HEK293 (cell line): ENCODE measurements around the gene PHF21A.

ENCODE experiments used
- BCL11A ChIP-seq: fragments of 450-650 bp; formaldehyde crosslinking; IDR thresholded peaks from 2 replicates; pipeline ENCODE4 v1.5.1; 2016; ENCODE audit warnings: low read depth, missing biosample characterization, missing genetic modification characterization
- KLF7 ChIP-seq: fragments of 450-650 bp; formaldehyde crosslinking; IDR thresholded peaks from 2 replicates; pipeline ENCODE4 v1.5.1; 2016; ENCODE audit warnings: missing biosample characterization, missing genetic modification characterization, borderline replicate concordance
- MEIS1 ChIP-seq: sonication (generic); formaldehyde crosslinking; IDR thresholded peaks from 2 replicates; pipeline ENCODE4 v1.8.1; 2022; ENCODE audit warnings: missing genetic modification reagents, mild to moderate bottlenecking, borderline replicate concordance
- OSR2 ChIP-seq: fragments of 450-650 bp; formaldehyde crosslinking; IDR thresholded peaks from 2 replicates; pipeline ENCODE4 v1.5.1; 2016; ENCODE audit warnings: missing biosample characterization, missing genetic modification characterization
- PBX3 ChIP-seq: sonication (generic); formaldehyde crosslinking; IDR thresholded peaks from 2 replicates; pipeline ENCODE4 v1.8.1; 2022; ENCODE audit warnings: mild to moderate bottlenecking, moderate library complexity, missing genetic modification reagents
- SP2 ChIP-seq: fragments of 450-650 bp; formaldehyde crosslinking; IDR thresholded peaks from 2 replicates; pipeline ENCODE4 v1.5.1; 2016; ENCODE audit warnings: missing biosample characterization, missing genetic modification characterization
- TSHZ1 ChIP-seq: fragments of 450-650 bp; formaldehyde crosslinking; IDR thresholded peaks from 2 replicates; pipeline ENCODE4 v1.5.1; 2016; ENCODE audit warnings: missing biosample characterization, missing genetic modification characterization, borderline replicate concordance
- YY1 ChIP-seq: fragments of 450-650 bp; formaldehyde crosslinking; IDR thresholded peaks from 2 replicates; pipeline ENCODE4 v1.5.1; 2018; ENCODE audit warnings: missing biosample characterization, missing genetic modification characterization
- YY2 ChIP-seq: fragments of 450-650 bp; formaldehyde crosslinking; IDR thresholded peaks from 2 replicates; pipeline ENCODE4 v1.5.1; 2016; ENCODE audit warnings: missing biosample characterization, missing genetic modification characterization
- ZBTB48 ChIP-seq: fragments of 450-650 bp; formaldehyde crosslinking; IDR thresholded peaks from 2 replicates; pipeline ENCODE4 v1.5.1; 2016; ENCODE audit warnings: missing biosample characterization, missing genetic modification characterization
- ZEB2 ChIP-seq: fragments of 450-650 bp; formaldehyde crosslinking; IDR thresholded peaks from 2 replicates; pipeline ENCODE4 v1.5.1; 2016; ENCODE audit warnings: missing biosample characterization, missing genetic modification characterization
- ZFP37 ChIP-seq: fragments of 450-650 bp; formaldehyde crosslinking; IDR thresholded peaks from 2 replicates; pipeline ENCODE4 v1.5.1; 2016; ENCODE audit warnings: missing biosample characterization, missing genetic modification characterization
- ZFP69B ChIP-seq: fragments of 450-650 bp; formaldehyde crosslinking; IDR thresholded peaks from 2 replicates; pipeline ENCODE4 v1.5.1; 2016; ENCODE audit warnings: missing biosample characterization, missing genetic modification characterization
- ZNF184 ChIP-seq: fragments of 450-650 bp; IDR thresholded peaks from 2 replicates; pipeline ENCODE4 v1.5.1; 2018; ENCODE audit warnings: missing biosample characterization, mild to moderate bottlenecking, missing genetic modification characterization
- ZNF214 ChIP-seq: fragments of 450-650 bp; formaldehyde crosslinking; IDR thresholded peaks from 2 replicates; pipeline ENCODE4 v1.5.1; 2017; ENCODE audit warnings: missing biosample characterization, mild to moderate bottlenecking, missing genetic modification characterization, borderline replicate concordance
- ZNF24 ChIP-seq: fragments of 450-650 bp; formaldehyde crosslinking; IDR thresholded peaks from 2 replicates; pipeline ENCODE4 v1.5.1; 2016; ENCODE audit warnings: missing biosample characterization, missing genetic modification characterization
- ZNF324 ChIP-seq: fragments of 450-650 bp; formaldehyde crosslinking; IDR thresholded peaks from 2 replicates; pipeline ENCODE4 v1.5.1; 2016; ENCODE audit warnings: missing biosample characterization, missing genetic modification characterization
- ZNF354C ChIP-seq: fragments of 450-650 bp; formaldehyde crosslinking; IDR thresholded peaks from 2 replicates; pipeline ENCODE4 v1.5.1; 2016; ENCODE audit warnings: missing biosample characterization, missing genetic modification characterization, low read depth, borderline replicate concordance
- ZNF366 ChIP-seq: fragments of 450-650 bp; formaldehyde crosslinking; conservative IDR thresholded peaks from 2 replicates; pipeline ENCODE4 v1.5.1; 2016; ENCODE audit warnings: missing biosample characterization, missing genetic modification characterization
- ZNF37A ChIP-seq: fragments of 450-650 bp; IDR thresholded peaks from 2 replicates; pipeline ENCODE4 v1.5.1; 2018; ENCODE audit warnings: missing biosample characterization, missing genetic modification characterization
- ZNF501 ChIP-seq: fragments of 450-650 bp; formaldehyde crosslinking; IDR thresholded peaks from 2 replicates; pipeline ENCODE4 v1.5.1; 2016; ENCODE audit warnings: missing biosample characterization, missing genetic modification characterization
- ZNF530 ChIP-seq: fragments of 450-650 bp; formaldehyde crosslinking; IDR thresholded peaks from 2 replicates; pipeline ENCODE4 v1.5.1; 2016; ENCODE audit warnings: low read depth, missing biosample characterization, missing genetic modification characterization
- ZNF571 ChIP-seq: fragments of 450-650 bp; formaldehyde crosslinking; IDR thresholded peaks from 2 replicates; pipeline ENCODE4 v1.5.0; 2017; ENCODE audit warnings: missing biosample characterization, missing genetic modification characterization
- ZNF580 ChIP-seq: fragments of 450-650 bp; formaldehyde crosslinking; IDR thresholded peaks from 2 replicates; pipeline ENCODE4 v1.5.1; 2016; ENCODE audit warnings: missing biosample characterization, missing genetic modification characterization
- ZNF585B ChIP-seq: fragments of 450-650 bp; formaldehyde crosslinking; IDR thresholded peaks from 2 replicates; pipeline ENCODE4 v1.5.1; 2016; ENCODE audit warnings: missing biosample characterization, missing genetic modification characterization
- ZNF623 ChIP-seq: fragments of 450-650 bp; formaldehyde crosslinking; IDR thresholded peaks from 2 replicates; pipeline ENCODE4 v1.5.1; 2016; ENCODE audit warnings: missing biosample characterization, missing genetic modification characterization
- ZNF629 ChIP-seq: fragments of 450-650 bp; formaldehyde crosslinking; IDR thresholded peaks from 2 replicates; pipeline ENCODE4 v1.5.1; 2017; ENCODE audit warnings: missing biosample characterization, missing genetic modification characterization
- ZNF639 ChIP-seq: fragments of 450-650 bp; formaldehyde crosslinking; IDR thresholded peaks from 2 replicates; pipeline ENCODE4 v1.5.1; 2016; ENCODE audit warnings: missing biosample characterization, missing genetic modification characterization
- ZNF654 ChIP-seq: fragments of 450-650 bp; formaldehyde crosslinking; IDR thresholded peaks from 2 replicates; pipeline ENCODE4 v1.5.1; 2016; ENCODE audit warnings: low read depth, missing biosample characterization, missing genetic modification characterization
- ZNF670 ChIP-seq: fragments of 450-650 bp; formaldehyde crosslinking; IDR thresholded peaks from 2 replicates; pipeline ENCODE4 v1.5.1; 2016; ENCODE audit warnings: missing biosample characterization, missing genetic modification characterization, low read depth
- ZNF777 ChIP-seq: fragments of 450-650 bp; formaldehyde crosslinking; IDR thresholded peaks from 2 replicates; pipeline ENCODE4 v1.5.1; 2017; ENCODE audit warnings: missing biosample characterization, missing genetic modification characterization, borderline replicate concordance
- ZNF830 ChIP-seq: fragments of 450-650 bp; IDR thresholded peaks from 2 replicates; pipeline ENCODE4 v1.5.0; 2018; ENCODE audit warnings: missing biosample characterization, missing genetic modification characterization, low read depth, mild to moderate bottlenecking, moderate library complexity
- ZNF837 ChIP-seq: fragments of 450-650 bp; formaldehyde crosslinking; IDR thresholded peaks from 2 replicates; pipeline ENCODE4 v1.5.1; 2016; ENCODE audit warnings: missing biosample characterization, missing genetic modification characterization
- ZNF843 ChIP-seq: fragments of 450-650 bp; formaldehyde crosslinking; IDR thresholded peaks from 2 replicates; pipeline ENCODE4 v1.5.1; 2016; ENCODE audit warnings: missing biosample characterization, missing genetic modification characterization
- ZSCAN4 ChIP-seq: fragments of 450-650 bp; formaldehyde crosslinking; IDR thresholded peaks from 2 replicates; pipeline ENCODE4 v1.5.1; 2017; ENCODE audit warnings: missing biosample characterization, missing genetic modification characterization

Gene PHF21A

GRCh38 chr11:45982656-45983470 lies 138.4 kb downstream of the PHF21A start (continued):
- TF ChIP-seq ZNF639 (tag by site-specific recombination) (no peak), YY2 (tag by site-specific recombination) (no peak), BCL11A (tag by site-specific recombination) (no peak), ZNF837 (no peak), TSHZ1 (tag by site-specific recombination) (no peak), KLF7 (tag by site-specific recombination) (no peak), ZFP69B (tag by site-specific recombination) (peak; percentile 26; the same call in 1 of the 2 replicates), ZNF623 (tag by site-specific recombination) (no peak), OSR2 (tag by site-specific recombination) (peak; percentile 84), ZNF777 (no peak), ZNF654 (tag by site-specific recombination) (no peak), ZNF24 (tag by site-specific recombination) (0 out of 2 replicates have a peak, but pooled peaks have one; percentile 61), ZNF843 (tag by site-specific recombination) (no peak), ZNF530 (tag by site-specific recombination) (no peak), YY1 (tag by site-specific recombination) (no peak), ZNF571 (no peak), ZFP37 (tag by site-specific recombination) (no peak), ZNF501 (tag by site-specific recombination) (no peak), ZNF366 (peak; percentile 73), ZNF670 (tag by site-specific recombination) (no peak), ZNF629 (tag by site-specific recombination) (0 out of 2 replicates have a peak, but pooled peaks have one; percentile 24), ZBTB48 (tag by site-specific recombination) (no peak), SP2 (tag by site-specific recombination) (peak; percentile 39; the same call in 1 of the 2 replicates), ZNF214 (no peak), PBX3 (CRISPR knock-in tag) (no peak), ZEB2 (tag by site-specific recombination) (peak; percentile 66; the same call in 1 of the 2 replicates), ZNF37A (tag by site-specific recombination) (no peak), MEIS1 (CRISPR knock-in tag) (no peak), ZNF324 (tag by site-specific recombination) (0 out of 2 replicates have a peak, but pooled peaks have one; percentile 51), ZNF354C (no peak), ZNF830 (no peak), ZNF585B (tag by site-specific recombination) (no peak), ZNF184 (tag by site-specific recombination) (no peak), ZSCAN4 (tag by site-specific recombination) (no peak), ZNF580 (tag by site-specific recombination) (no peak)
